H1 (cell line): ENCODE data around the gene L3MBTL4. TPM values are rescaled to one million over a fixed set of nuclear protein-coding genes. Genes with fewer than 3 reads are reported as not detected.

Source experiments
- CTCF ChIA-PET: fragments of 300-600 bp; sonication (Branson Sonifier 250); formaldehyde crosslinking; loops from one replicate; lab custom pipeline; 2021; ENCODE audit not compliant: partially characterized antibody; lab: Charles Lee
- POLR2A ChIA-PET: fragments of 300-600 bp; sonication (Branson Sonifier 250); formaldehyde crosslinking; loops from one replicate; lab custom pipeline; 2021; ENCODE audit warnings: inconsistent platforms; ENCODE audit not compliant: partially characterized antibody; lab: Charles Lee
- DNase-seq, 2 experiments: peaks; one replicate each; pipeline versions ENCODE4 v3.0.0 to v3.0.0-alpha.2; 2010 to 2022; ENCODE audit warnings: low spot score in 2 of 2, low read depth in 1 of 2, mixed read lengths in 1 of 2
- FAIRE-seq: peaks from 2 replicates; lab custom pipeline; 2011; peaks lifted over from hg19 to GRCh38; lab: Jason Lieb, UNC
- H2AFZ ChIP-seq: 2 replicates; pipeline ENCODE4 v1.8.1; 2012; ENCODE audit warnings: low read length, inconsistent platforms
- H2AK5ac ChIP-seq: 2 replicates; pipeline ENCODE4 v1.6.1; 2013; ENCODE audit warnings: low read depth, low read length
- H2BK120ac ChIP-seq: replicated peaks from 2 replicates; pipeline ENCODE3; 2013; ENCODE audit warnings: low read depth, low read length, inconsistent platforms
- H2BK12ac ChIP-seq: 2 replicates; pipeline ENCODE4 v1.6.1; 2013; ENCODE audit warnings: low read depth, low read length
- H2BK15ac ChIP-seq: 2 replicates; pipeline ENCODE4 v1.6.1; 2013; ENCODE audit warnings: low read length
- H2BK20ac ChIP-seq: 2 replicates; pipeline ENCODE4 v1.6.1; 2013; ENCODE audit warnings: low read length
- H2BK5ac ChIP-seq: 2 replicates; pipeline ENCODE4 v1.6.1; 2013; ENCODE audit warnings: low read depth, low read length
- H3K14ac ChIP-seq: 2 replicates; pipeline ENCODE4 v1.6.1; 2013; ENCODE audit warnings: inconsistent platforms; ENCODE audit not compliant: insufficient read length
- H3K18ac ChIP-seq: 2 replicates; pipeline ENCODE4 v1.6.1; 2013; ENCODE audit warnings: low read length; ENCODE audit errors: extremely low read depth
- H3K23ac ChIP-seq: 2 replicates; pipeline ENCODE4 v1.6.1; 2013; ENCODE audit warnings: inconsistent platforms; ENCODE audit not compliant: insufficient read length
- H3K23me2 ChIP-seq: 2 replicates; pipeline ENCODE4 v1.6.1; 2013; ENCODE audit warnings: low read depth, low read length
- H3K27ac ChIP-seq: 2 replicates; pipeline ENCODE4 v1.6.1; 2011; ENCODE audit warnings: low read depth, low read length, inconsistent platforms
- H3K27me3 ChIP-seq, 4 experiments: replicated peaks in 1 of 4; 1 replicate in 1 of 4; 2 replicates in 3 of 4; pipeline versions ENCODE4 v1.6.1 to v1.8.1; 2011 to 2013; ENCODE audit warnings: low read length in 3 of 4, mild to moderate bottlenecking in 3 of 4, inconsistent platforms in 2 of 4, mixed read lengths in 2 of 4, moderate library complexity in 1 of 4; ENCODE audit not compliant: control insufficient read depth in 3 of 4, insufficient read depth in 3 of 4; ENCODE audit errors: extremely low read depth in 1 of 4
- H3K36me3 ChIP-seq, 4 experiments: 2 replicates each; pipeline versions ENCODE4 v1.6.1 to v1.8.1; 2011 to 2013; ENCODE audit warnings: mild to moderate bottlenecking in 4 of 4, low read length in 3 of 4, moderate library complexity in 2 of 4, control low read depth in 1 of 4, inconsistent platforms in 1 of 4; ENCODE audit not compliant: insufficient read depth in 4 of 4, control insufficient read depth in 2 of 4
- H3K4ac ChIP-seq: replicated peaks from 2 replicates; pipeline ENCODE3; 2013; ENCODE audit warnings: low read length, low read depth, mixed read lengths, inconsistent platforms; ENCODE audit not compliant: insufficient read length
- H3K4me1 ChIP-seq, 4 experiments: replicated peaks in 1 of 4; 1 replicate in 1 of 4; 2 replicates in 3 of 4; pipeline versions ENCODE4 v1.6.1 to v1.8.1; 2011 to 2013; ENCODE audit warnings: low read length in 3 of 4, inconsistent platforms in 2 of 4, mixed read lengths in 1 of 4; ENCODE audit not compliant: insufficient read depth in 4 of 4, control insufficient read depth in 3 of 4
- H3K4me2 ChIP-seq, 2 experiments: 2 replicates each; pipeline versions ENCODE4 v1.6.1 to v1.8.1; 2011 to 2013; ENCODE audit warnings: low read depth in 2 of 2, low read length in 2 of 2, control low read depth in 1 of 2, inconsistent platforms in 1 of 2, mild to moderate bottlenecking in 1 of 2; ENCODE audit not compliant: insufficient read depth in 1 of 2
- H3K4me3 ChIP-seq, 4 experiments: fragments of 200-600, 300-600 bp in 1 of 4; sonication (generic), shearing (Covaris generic), sonication (Bioruptor Twin) in 1 of 4; 2 replicates each; pipeline versions ENCODE4 v1.5.1 to v1.8.1; 2011 to 2016; ENCODE audit warnings: low read length in 4 of 4, low read depth in 3 of 4, control low read depth in 2 of 4, inconsistent platforms in 2 of 4, mild to moderate bottlenecking in 2 of 4, mixed read lengths in 1 of 4, moderate library complexity in 1 of 4; ENCODE audit not compliant: insufficient read depth in 2 of 4; ENCODE audit errors: extremely low read depth in 1 of 4
- H3K56ac ChIP-seq: replicated peaks from 2 replicates; pipeline ENCODE3; 2013; ENCODE audit warnings: low read depth, mild to moderate bottlenecking, mixed read lengths, low read length, inconsistent platforms; ENCODE audit not compliant: insufficient read length
- H3K79me1 ChIP-seq: 2 replicates; pipeline ENCODE4 v1.6.1; 2013; ENCODE audit warnings: low read depth, low read length, control low read depth
- H3K79me2 ChIP-seq, 2 experiments: 2 replicates each; pipeline versions ENCODE4 v1.6.1 to v1.8.1; 2012 to 2013; ENCODE audit warnings: low read length in 2 of 2, mild to moderate bottlenecking in 2 of 2, inconsistent platforms in 1 of 2; ENCODE audit not compliant: insufficient read depth in 2 of 2, control insufficient read depth in 1 of 2
- H3K9ac ChIP-seq, 4 experiments: replicated peaks in 1 of 4; 1 replicate in 1 of 4; 2 replicates in 3 of 4; pipeline versions ENCODE4 v1.6.1 to v1.8.1; 2011 to 2013; ENCODE audit warnings: low read depth in 3 of 4, low read length in 3 of 4, control low read depth in 2 of 4, mild to moderate bottlenecking in 2 of 4, moderate library complexity in 2 of 4, inconsistent platforms in 1 of 4; ENCODE audit errors: extremely low read depth in 1 of 4
- H3K9me3 ChIP-seq, 2 experiments: 2 replicates each; pipeline versions ENCODE4 v1.6.1 to v1.8.1; 2012 to 2013; ENCODE audit warnings: mild to moderate bottlenecking in 2 of 2, moderate library complexity in 2 of 2, control low read depth in 1 of 2, inconsistent platforms in 1 of 2, low read depth in 1 of 2, low read length in 1 of 2, mixed read lengths in 1 of 2; ENCODE audit not compliant: insufficient read depth in 2 of 2
- H4K20me1 ChIP-seq, 2 experiments: replicated peaks in 1 of 2; 2 replicates each; pipeline versions ENCODE3 to v1.8.1; 2011 to 2013; ENCODE audit warnings: inconsistent platforms in 2 of 2, low read length in 2 of 2, mild to moderate bottlenecking in 1 of 2; ENCODE audit not compliant: insufficient read depth in 2 of 2, control insufficient read depth in 1 of 2
- H4K5ac ChIP-seq: 2 replicates; pipeline ENCODE4 v1.6.1; 2013; ENCODE audit warnings: low read length, low read depth, mixed read lengths, inconsistent platforms; ENCODE audit not compliant: insufficient read length
- H4K8ac ChIP-seq: 2 replicates; pipeline ENCODE4 v1.8.0; 2013; ENCODE audit warnings: mild to moderate bottlenecking, moderate library complexity, low read length, inconsistent platforms; ENCODE audit not compliant: insufficient read depth; ENCODE audit errors: extremely low read depth
- H4K91ac ChIP-seq: replicated peaks from 2 replicates; pipeline ENCODE3; 2013; ENCODE audit warnings: low read length, mixed read lengths, inconsistent platforms; ENCODE audit not compliant: insufficient read length
- CBX5 ChIP-seq: fragments of 300-800, 300-1000 bp; sonication (generic); IDR thresholded peaks from 2 replicates; pipeline ENCODE4 v1.7.1; 2016; ENCODE audit warnings: antibody characterized with exemption, low read length, low read depth
- POLR2A ChIP-seq, 2 experiments: IDR thresholded peaks; 1 replicate in 1 of 2; 2 replicates in 1 of 2; pipeline ENCODE4 v1.6.1; 2011; ENCODE audit warnings: low read depth in 2 of 2, low read length in 2 of 2, mild to moderate bottlenecking in 2 of 2; ENCODE audit errors: control extremely low read depth in 1 of 2
- RNF2 ChIP-seq: fragments of 200-900, 300-1000 bp; sonication (generic); IDR thresholded peaks from 2 replicates; pipeline ENCODE4 v1.7.1; 2016; ENCODE audit warnings: borderline replicate concordance, low read depth, mild to moderate bottlenecking, antibody characterized with exemption, low read length; ENCODE audit not compliant: poor library complexity, severe bottlenecking; ENCODE audit errors: missing control alignments
- SP2 ChIP-seq: IDR thresholded peaks from 2 replicates; pipeline ENCODE4 v1.6.1; 2012; ENCODE audit warnings: mild to moderate bottlenecking, low read length, inconsistent platforms
- WGBS, 2 experiments: shearing (Covaris generic) in 1 of 2; methylation state at CpG; one replicate each; pipeline versions ENCODE4 v1.1.6 to v1.1.7; 2013 to 2015; ENCODE audit warnings: low lambda C conversion rate in 2 of 2, mixed read lengths in 2 of 2, inconsistent platforms in 1 of 2, low coverage in 1 of 2, missing lambda C conversion rate in 1 of 2; ENCODE audit not compliant: insufficient replicate concordance in 2 of 2, insufficient coverage in 1 of 2, insufficient read length in 1 of 2; ENCODE audit errors: extremely low coverage in 1 of 2, missing lambda C conversion rate in 1 of 2; 5-methylcytosine and 5-hydroxymethylcytosine counted together
- polyA plus RNA-seq, 7 experiments: library from polyadenylated mRNA; depleted of rRNA in 3 of 7; stranded (reverse) in 5 of 7; unstranded in 2 of 7; fragments of >200 nt in 5 of 7; fragments of 200-250 nt in 2 of 7; gene quantifications; 1 replicate in 5 of 7; 2 replicates in 1 of 7; 4 replicates in 1 of 7; pipeline versions ENCODE4 v1.2.1 to v1.2.3, GENCODE V29; 2011 to 2013; ENCODE audit warnings: missing spikeins in 2 of 7, mixed read lengths in 2 of 7
- total RNA-seq: library from RNA; stranded (reverse); fragmentation: NEBNext Ultra II Directional; extraction: Animal tissue kit (Norgen Biotek cat#: 25700); gene quantifications from 2 replicates; pipeline ENCODE4 v1.2.1, GENCODE V29; 2021

The L3MBTL4 gene
- total and polyA plus RNA-seq, 2 of the 8 experiments (the other 6 are each of a cell fraction or from before 2014, with no cell fraction given): 1.0 to 2.1 TPM

GRCh38 chr18:6327485-6327884 is 87.2 kb downstream of the L3MBTL4 start:
- H3K27ac ChIP-seq: no peak overlapping the region
- peaks cover 9 to 20% of the 10 kb centered on the region in 2 experiments for H3K9me3 ChIP-seq
- no peak overlapping the region for H2BK15ac ChIP-seq
- 92% methylated on average over 4 of the region's 4 CpGs; no CpG with 5 or more reads in 1 of the 2 experiments for WGBS, 2 experiments
- DNase-seq (no peak), FAIRE-seq (no peak)
- H3K36me3 ChIP-seq: peaks cover 0 to 3% (median 0%) of the 10 kb centered on the region in 4 experiments; a peak in 2 of 8 replicates
- ChIA-PET POLR2A (interaction anchor here (0.7 kb wide), 1 partner anchor 155 kb away, joined by 3 read pairs; no protein-coding TSS in a partner anchor), CTCF (interaction anchor here (1.3 to 1.7 kb wide), 2 partner anchors 9 to 89 kb away, joined by 3 to 4 read pairs; no protein-coding TSS in a partner anchor)
- no peak overlapping the region for H4K91ac ChIP-seq
- no peak overlapping the region for H3K18ac ChIP-seq
- H3K4me3 ChIP-seq: no peak overlapping the region
- no peaks in the 10 kb centered on the region for H3K4me1 ChIP-seq
- H2BK5ac ChIP-seq: no peak overlapping the region
- H2AFZ ChIP-seq: no peak overlapping the region
- no peak overlapping the region for H3K14ac ChIP-seq
- H3K4ac ChIP-seq: no peak overlapping the region
- H3K9ac ChIP-seq: no peak overlapping the region
- H3K23ac ChIP-seq: no peak overlapping the region
- H4K8ac ChIP-seq: no peak overlapping the region
- H2BK20ac ChIP-seq: no peak overlapping the region
- no peaks in the 10 kb centered on the region for H3K23me2 ChIP-seq
- H4K20me1 ChIP-seq: no peaks in the 10 kb centered on the region
- H3K4me2 ChIP-seq: no peak overlapping the region
- no peak overlapping the region for H2BK120ac ChIP-seq
- H3K27me3 ChIP-seq: no peaks in the 10 kb centered on the region
- H4K5ac ChIP-seq: no peak overlapping the region
- no peaks in the 10 kb centered on the region for H3K79me2 ChIP-seq
- no peak overlapping the region for H2BK12ac ChIP-seq
- H3K79me1 ChIP-seq: no peaks in the 10 kb centered on the region
- no peak overlapping the region for H2AK5ac ChIP-seq
- no peak overlapping the region for H3K56ac ChIP-seq
- TF ChIP-seq CBX5: no peak
- no peak for TF ChIP-seq SP2
- no peak for TF ChIP-seq POLR2A (IDR thresholded peaks at IDR 0.05; ENCODE audit: control extremely low read depth in 1 of 2, low read depth in 2 of 2, low read length in 2 of 2)
- TF ChIP-seq RNF2: no peak
